Heart right ventricle (tissue), 16 donors: ENCODE results near the gene ADAMTSL2. TPM values are rescaled to one million over a fixed set of nuclear protein-coding genes. Genes with fewer than 3 reads are reported as not detected.

Source experiments
- ATAC-seq, 8 donors: fragments of 200-7000 bp; cut with Tn5 transposase; one replicate each; pipeline ENCODE4 v1.9.1; 2020; ENCODE audit warnings: mild to moderate bottlenecking in 8 of 8, moderate library complexity in 8 of 8, moderate number of reproducible peaks in 1 of 8
- DNase-seq, 2 donors: peaks; one replicate each; pipeline ENCODE4 v3.0.0-alpha.2; 2020
- H3K27ac ChIP-seq, 10 donors: fragments of 200-600 bp; sonication (generic) in 2 of 10; one replicate each; pipeline versions ENCODE4 v1.5.0 to v1.8.0; 2020 to 2022; ENCODE audit warnings: mild to moderate bottlenecking in 3 of 10
- H3K27me3 ChIP-seq, 7 donors: fragments of 200-600 bp; one replicate each; pipeline ENCODE4 v1.8.0; 2021 to 2022; ENCODE audit warnings: mild to moderate bottlenecking in 2 of 7
- H3K36me3 ChIP-seq, 9 donors: fragments of 200-600 bp; sonication (generic) in 1 of 9; one replicate each; pipeline versions ENCODE4 v1.5.0 to v1.8.0; 2020 to 2022; ENCODE audit warnings: mild to moderate bottlenecking in 2 of 9
- H3K4me1 ChIP-seq, 9 donors: fragments of 200-600 bp; sonication (generic) in 1 of 9; one replicate each; pipeline versions ENCODE4 v1.5.0 to v1.8.0; 2020 to 2022; ENCODE audit warnings: mild to moderate bottlenecking in 4 of 9
- H3K4me3 ChIP-seq, 10 donors: fragments of 200-600 bp; sonication (generic) in 2 of 10; one replicate each; pipeline versions ENCODE4 v1.5.0 to v1.8.0; 2020 to 2022; ENCODE audit warnings: mild to moderate bottlenecking in 7 of 10, moderate library complexity in 2 of 10
- H3K9me3 ChIP-seq, 11 donors: fragments of 200-600 bp in 10 of 11; sonication (generic) in 2 of 11; one replicate each; pipeline versions ENCODE4 v1.5.0 to v1.8.0; 2013 to 2022; ENCODE audit warnings: mild to moderate bottlenecking in 2 of 11, control low read depth in 1 of 11, moderate library complexity in 1 of 11
- WGBS, 2 donors: extraction: QIAGEN DNeasy Blood & Tissue Kit; methylation state at CpG; one replicate each; pipeline ENCODE4 v1.1.7; 2013; ENCODE audit warnings: inconsistent platforms in 1 of 2; 5-methylcytosine and 5-hydroxymethylcytosine counted together
- intact Hi-C, 10 donors: fragments of 100-400 bp; cut with DNase I; formaldehyde crosslinking; loops; one replicate each; pipeline versions ENCODE4 v1.11.1 to v1.14.2; 2022
- polyA plus RNA-seq, 2 donors: library from polyadenylated mRNA; stranded (reverse); fragments of 200-250 nt; gene quantifications; one replicate each; pipeline ENCODE4 v1.2.3, GENCODE V29; 2013
- total RNA-seq, 10 donors: library from RNA; stranded (reverse); fragmentation: NEBNext Ultra II Directional in 3 of 10; extraction: Animal tissue kit (Norgen Biotek cat#: 25700) in 3 of 10; gene quantifications; one replicate each; pipeline versions ENCODE4 v1.2.1 to v1.2.4, GENCODE V29; 2021 to 2023
- TF ChIP-seq, protein P1 (sequence below), 9 donors: fragments of 200-600 bp; sonication (generic) in 2 of 9; IDR thresholded peaks; one replicate each; pipeline versions ENCODE4 v1.5.0 to v1.8.0; 2021 to 2022; ENCODE audit warnings: antibody characterized with exemption in 9 of 9, mild to moderate bottlenecking in 5 of 9, moderate library complexity in 1 of 9
- donor health status: Arrhythmogenic right ventricular cardiomyopathy.
- donor health status: ischemic (EF 13 %, LVEDD 7.1; RV severe dilation, severe dysfunction).
- donor health status: healthy with polysubstance abuse.
- donor health status: DM: no; HTN: yes; CAD: no.
- donor health status: DM: no; HTN: no; CAD: no.
- donor health status: ischemic (EF 25% LVEDD 6.9; RV normal size, moderate dysfunction).
- donor health status: ischemic (EF 25% LVEDD 5.7; RV mildly dilated, moderate dysfunction).
- donor health status: healthy.
- donor health status: DM: yes; HTN: yes; CAD: no.
- donor health status: Ischemic cardiomyopathy.
- donor health status: ischemic (EF 35%, LVEDD 5.7; RV mildly dilated, moderate dysfunction).
- donor health status: nonischemic (EF 11% LVEDD 7.7; RV severe dilation, severe dysfunction).
- donor health status: DM: yes; HTN: yes; CAD: no.
- donor health status: PGD.
- donor health status: ischemic (EF 29% LVEDD 5.4; RV normal size, mild dysfunction).
- donor health status: nonischemic (EF 23%, LVEDD 6.1; RV moderate dilation, normal function).

Gene ADAMTSL2
- total and polyA plus RNA-seq, 12 donors, result 2.0 to 9.1 (median 4.5) TPM

DNA sequence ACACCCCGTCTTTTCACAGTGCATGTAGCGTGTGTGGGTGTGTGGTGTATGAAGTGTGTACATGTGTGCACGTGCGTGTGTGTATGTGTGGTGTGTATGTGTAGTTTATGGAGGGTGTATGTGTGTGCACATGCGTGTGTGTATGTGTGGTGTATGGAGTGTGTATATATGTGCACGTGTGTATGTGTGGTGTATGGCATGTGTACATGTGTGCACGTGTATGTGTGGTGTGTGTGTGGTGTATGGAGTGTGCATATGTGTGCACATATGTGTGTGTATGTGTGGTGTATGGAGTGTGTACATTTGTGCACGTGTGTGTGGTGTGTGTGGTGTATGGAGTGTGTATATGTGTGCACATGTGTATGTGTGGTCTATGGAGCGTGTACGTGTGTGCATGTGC, 22.9 kb upstream of the ADAMTSL2 start:
- H3K27ac ChIP-seq, result no peak overlapping the region
- no peaks in the 10 kb centered on the region for H3K36me3 ChIP-seq
- no peaks in the 10 kb centered on the region for H3K9me3 ChIP-seq
- DNase-seq (no peak), ATAC-seq (no peak)
- H3K4me3 ChIP-seq, result no peak overlapping the region
- 88 to 89% methylated on average over 10 of the region's 10 CpGs for WGBS, 2 donors
- intact Hi-C loops, result no loop called here
- H3K4me1 ChIP-seq, result peaks cover 7 to 43% (median 31%) of the 10 kb centered on the region in 9 donors
- TF ChIP-seq, protein P1, sequence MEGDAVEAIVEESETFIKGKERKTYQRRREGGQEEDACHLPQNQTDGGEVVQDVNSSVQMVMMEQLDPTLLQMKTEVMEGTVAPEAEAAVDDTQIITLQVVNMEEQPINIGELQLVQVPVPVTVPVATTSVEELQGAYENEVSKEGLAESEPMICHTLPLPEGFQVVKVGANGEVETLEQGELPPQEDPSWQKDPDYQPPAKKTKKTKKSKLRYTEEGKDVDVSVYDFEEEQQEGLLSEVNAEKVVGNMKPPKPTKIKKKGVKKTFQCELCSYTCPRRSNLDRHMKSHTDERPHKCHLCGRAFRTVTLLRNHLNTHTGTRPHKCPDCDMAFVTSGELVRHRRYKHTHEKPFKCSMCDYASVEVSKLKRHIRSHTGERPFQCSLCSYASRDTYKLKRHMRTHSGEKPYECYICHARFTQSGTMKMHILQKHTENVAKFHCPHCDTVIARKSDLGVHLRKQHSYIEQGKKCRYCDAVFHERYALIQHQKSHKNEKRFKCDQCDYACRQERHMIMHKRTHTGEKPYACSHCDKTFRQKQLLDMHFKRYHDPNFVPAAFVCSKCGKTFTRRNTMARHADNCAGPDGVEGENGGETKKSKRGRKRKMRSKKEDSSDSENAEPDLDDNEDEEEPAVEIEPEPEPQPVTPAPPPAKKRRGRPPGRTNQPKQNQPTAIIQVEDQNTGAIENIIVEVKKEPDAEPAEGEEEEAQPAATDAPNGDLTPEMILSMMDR (IDR thresholded peaks at IDR 0.05), result no peak
- peaks cover 0 to 13% (median 0%) of the 10 kb centered on the region in 7 donors for H3K27me3 ChIP-seq

DNA sequence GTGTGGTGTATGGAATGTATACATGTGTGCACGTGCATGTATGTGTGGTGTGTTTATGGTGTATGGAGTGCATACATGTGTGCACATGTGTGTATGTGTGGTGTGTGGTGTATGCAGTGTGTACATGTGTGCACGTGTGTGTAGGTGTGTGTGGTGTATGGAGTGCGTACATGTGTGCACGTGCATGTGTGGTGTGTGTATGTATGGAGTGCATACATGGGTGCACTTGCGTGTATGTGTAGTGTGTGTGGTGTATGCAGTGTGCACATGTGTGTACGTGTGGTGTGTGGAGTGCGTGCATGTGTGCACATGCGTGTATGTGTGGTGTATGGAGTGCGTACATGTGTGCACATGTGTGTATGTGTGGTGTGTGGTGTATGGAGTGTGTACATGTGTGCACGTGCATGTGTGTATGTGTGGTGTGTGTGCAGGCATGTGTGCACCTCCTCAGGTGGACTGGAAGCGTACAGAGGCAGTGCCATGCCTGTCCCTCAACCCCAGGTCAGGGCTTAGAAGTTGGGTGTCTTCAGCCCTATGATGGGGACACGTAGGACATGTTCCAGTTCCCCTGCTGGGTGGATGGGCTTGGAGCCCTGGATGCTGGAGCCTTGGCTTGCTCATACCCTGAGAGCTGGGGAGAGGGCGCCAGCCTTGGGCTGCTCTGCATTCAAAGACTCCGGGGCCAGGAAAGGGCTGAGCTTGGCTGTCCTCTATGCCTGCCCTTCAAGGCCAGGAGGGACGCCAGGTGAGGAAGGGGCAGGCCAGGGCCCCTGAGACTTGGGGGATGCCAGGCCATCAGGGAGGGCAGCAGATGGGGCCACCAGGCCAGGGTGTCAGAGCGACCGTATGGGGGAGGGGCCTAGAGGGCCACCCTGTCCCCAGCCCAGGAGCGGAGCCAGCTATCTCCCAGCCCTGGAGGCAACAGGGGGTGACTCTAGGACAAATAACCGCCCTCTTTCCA, 22.0 kb upstream of the ADAMTSL2 start:
- H3K9me3 ChIP-seq, result no peaks in the 10 kb centered on the region
- intact Hi-C loops, result no loop called here
- H3K36me3 ChIP-seq, result no peaks in the 10 kb centered on the region
- no peak for ATAC-seq
- DNase-seq, result peak in 1 of 2 donors; percentile 8
- WGBS, 2 donors, result 88% methylated on average over 19 of the region's 19 CpGs
- H3K27ac ChIP-seq, result no peak overlapping the region
- H3K27me3 ChIP-seq, result peaks cover 0 to 16% (median 0%) of the 10 kb centered on the region in 7 donors
- no peak overlapping the region for H3K4me3 ChIP-seq
- TF ChIP-seq, protein P1 (IDR thresholded peaks at IDR 0.05), result no peak
- peaks cover 7 to 36% (median 28%) of the 10 kb centered on the region in 9 donors for H3K4me1 ChIP-seq

DNA sequence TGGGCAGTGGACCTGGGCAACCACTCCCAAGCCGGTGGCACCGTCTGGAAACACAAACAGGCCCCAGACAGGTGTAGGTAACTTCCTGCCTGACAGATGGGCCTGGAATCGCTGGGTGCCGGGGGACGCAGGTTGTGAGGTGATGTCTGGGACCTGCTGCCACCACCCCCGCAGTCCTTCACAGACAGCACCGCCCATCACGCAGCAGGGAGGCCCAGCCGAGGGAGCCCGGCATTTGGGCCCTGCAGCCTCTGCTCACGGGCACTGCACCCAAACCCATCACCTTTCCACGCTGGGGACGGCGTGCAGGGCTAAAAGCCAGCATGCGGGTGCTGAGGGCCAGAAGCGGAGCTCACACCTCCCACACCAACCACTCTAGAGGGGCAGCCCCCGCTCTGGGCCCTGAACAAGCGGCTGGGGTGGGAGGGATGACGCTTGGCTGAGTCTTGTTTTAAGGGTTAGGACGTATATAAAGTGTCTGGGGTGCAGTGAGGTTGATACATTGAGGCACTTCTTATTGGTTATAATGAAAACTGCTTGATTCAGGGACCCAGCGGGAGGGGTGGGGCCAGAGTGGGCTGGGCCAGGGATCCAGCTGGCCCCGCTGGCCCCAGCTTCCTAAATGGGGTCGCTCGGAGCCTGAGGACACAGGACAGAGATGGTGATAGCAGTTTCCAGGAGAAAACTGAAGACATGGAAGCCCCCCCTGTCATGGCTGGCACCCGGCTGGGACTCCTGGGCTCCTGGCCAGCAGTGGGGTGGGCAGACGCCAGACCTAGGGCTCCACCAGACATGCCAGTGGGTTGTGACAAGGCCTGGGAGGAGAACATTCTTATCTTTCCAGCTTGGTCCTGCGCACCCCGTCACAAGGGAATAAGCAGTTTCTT, 21.0 kb upstream of the ADAMTSL2 start:
- peak in 1 of 2 donors; percentile 43 for DNase-seq
- Histone ChIP-seq H3K27ac (no peak overlapping the region), H3K27me3 (peaks cover 0 to 16% (median 0%) of the 10 kb centered on the region in 7 donors), H3K4me3 (no peak overlapping the region), H3K36me3 (no peaks in the 10 kb centered on the region), H3K4me1 (peaks cover 7 to 36% (median 28%) of the 10 kb centered on the region in 9 donors), H3K9me3 (no peaks in the 10 kb centered on the region)
- 66 to 68% methylated on average over 28 of the region's 28 CpGs for WGBS, 2 donors
- ATAC-seq, result peak in 4 of 8 donors; percentile 7 to 17 (median 11)
- intact Hi-C loops, result no loop called here
- TF ChIP-seq, protein P1 (IDR thresholded peaks at IDR 0.05), result no peak
